IPS DF 6.9 (cell line): ENCODE results near the gene CD8B.

Source experiments
- DNase-seq: peaks from one replicate; pipeline ENCODE4 v3.0.0-alpha.2; 2013; ENCODE audit warnings: low read depth, low spot score
- H3K27ac ChIP-seq: one replicate; pipeline ENCODE4 v1.5.1; 2013; ENCODE audit warnings: low read length, control low read depth
- H3K27me3 ChIP-seq: 2 replicates; pipeline ENCODE4 v1.6.1; 2013; ENCODE audit warnings: mild to moderate bottlenecking, low read length; ENCODE audit not compliant: control insufficient read depth, insufficient read depth
- H3K36me3 ChIP-seq: 2 replicates; pipeline ENCODE4 v1.6.1; 2013; ENCODE audit warnings: low read length; ENCODE audit not compliant: control insufficient read depth, insufficient read depth
- H3K4me1 ChIP-seq: 2 replicates; pipeline ENCODE4 v1.6.1; 2013; ENCODE audit warnings: low read length; ENCODE audit not compliant: control insufficient read depth, insufficient read depth
- H3K4me3 ChIP-seq: 2 replicates; pipeline ENCODE4 v1.5.1; 2013; ENCODE audit warnings: mild to moderate bottlenecking, low read length
- H3K9me3 ChIP-seq: 2 replicates; pipeline ENCODE4 v1.6.1; 2013; ENCODE audit warnings: low read length, inconsistent platforms; ENCODE audit not compliant: control insufficient read depth, insufficient read depth
- whole genome bisulfite sequencing: extraction: QIAGEN DNeasy Blood & Tissue Kit; methylation state at CpG from one replicate; pipeline ENCODE4 v1.1.7; 2013; ENCODE audit warnings: mixed read lengths, missing lambda C conversion rate; ENCODE audit not compliant: insufficient read length, insufficient coverage; 5-methylcytosine and 5-hydroxymethylcytosine counted together

Gene CD8B

DNA sequence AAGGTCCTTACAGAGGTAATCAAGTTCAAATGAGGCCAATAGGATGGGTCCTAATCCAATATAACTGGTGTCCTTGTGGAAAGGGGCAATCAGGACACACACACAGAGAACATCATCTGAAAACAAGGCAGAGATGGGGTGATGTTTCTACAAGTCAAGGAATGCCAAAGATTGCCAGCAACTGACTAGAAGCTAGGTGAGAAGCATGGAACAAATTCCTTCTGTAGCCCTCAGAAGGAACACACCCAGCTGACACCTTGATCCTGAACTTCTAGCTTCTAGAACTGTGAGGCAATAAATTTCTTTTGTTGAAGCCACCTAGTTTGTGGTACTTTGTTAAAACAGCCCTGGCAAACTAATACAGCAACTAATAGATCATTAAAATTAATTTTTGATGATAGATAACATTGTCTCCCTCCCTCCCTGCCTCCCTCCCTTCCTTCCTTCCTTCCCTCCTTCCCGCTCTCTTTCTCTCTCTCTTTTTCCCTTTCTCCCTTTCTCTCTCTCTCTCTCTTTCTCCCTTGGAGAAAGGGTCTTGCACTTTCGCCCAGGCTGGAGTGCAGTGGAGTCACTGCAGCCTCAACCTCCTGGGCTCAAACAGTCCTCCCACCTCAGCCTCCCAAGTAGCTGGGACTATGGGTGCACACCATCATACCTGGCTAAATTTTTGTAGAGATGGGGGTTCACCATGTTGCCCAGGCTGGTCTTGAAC, 60.7 kb downstream of the CD8B start:
- no peaks in the 10 kb centered on the region for H3K36me3 ChIP-seq
- H3K27me3 ChIP-seq: no peaks in the 10 kb centered on the region
- H3K9me3 ChIP-seq: no peaks in the 10 kb centered on the region; the same call in 1 of the 2 replicates
- H3K27ac ChIP-seq: no peak overlapping the region
- no peak for DNase-seq
- no peaks in the 10 kb centered on the region for H3K4me1 ChIP-seq
- WGBS: no CpG with 5 or more reads among the region's 2 CpGs
- no peak overlapping the region for H3K4me3 ChIP-seq

DNA sequence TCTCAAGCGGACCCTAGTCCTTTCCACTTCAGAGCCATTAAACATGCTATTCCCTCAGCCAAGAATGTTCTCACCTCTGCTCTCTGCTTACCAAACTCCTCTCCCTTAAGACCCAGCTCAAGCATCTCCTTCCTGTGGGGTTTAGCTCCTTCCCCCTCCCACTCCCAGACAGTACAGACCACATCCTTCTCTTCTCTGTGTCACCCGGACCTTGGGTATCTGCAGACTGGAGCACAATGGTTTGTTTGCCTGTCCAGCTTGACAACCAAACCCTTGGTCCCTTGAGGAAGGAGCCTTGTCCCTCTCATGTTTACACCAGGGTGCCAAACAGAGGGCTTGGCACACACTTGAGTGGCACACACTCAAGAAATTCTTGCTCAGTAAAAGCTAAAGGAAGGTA, 66.8 kb downstream of the CD8B start:
- no peak overlapping the region for H3K27ac ChIP-seq
- no peak for DNase-seq
- H3K4me3 ChIP-seq: no peak overlapping the region
- no peaks in the 10 kb centered on the region for H3K36me3 ChIP-seq
- H3K27me3 ChIP-seq: peaks cover 18% of the 10 kb centered on the region
- no CpG with 5 or more reads among the region's 2 CpGs for WGBS
- H3K4me1 ChIP-seq: no peaks in the 10 kb centered on the region
- no peaks in the 10 kb centered on the region; the same call in 1 of the 2 replicates for H3K9me3 ChIP-seq

DNA sequence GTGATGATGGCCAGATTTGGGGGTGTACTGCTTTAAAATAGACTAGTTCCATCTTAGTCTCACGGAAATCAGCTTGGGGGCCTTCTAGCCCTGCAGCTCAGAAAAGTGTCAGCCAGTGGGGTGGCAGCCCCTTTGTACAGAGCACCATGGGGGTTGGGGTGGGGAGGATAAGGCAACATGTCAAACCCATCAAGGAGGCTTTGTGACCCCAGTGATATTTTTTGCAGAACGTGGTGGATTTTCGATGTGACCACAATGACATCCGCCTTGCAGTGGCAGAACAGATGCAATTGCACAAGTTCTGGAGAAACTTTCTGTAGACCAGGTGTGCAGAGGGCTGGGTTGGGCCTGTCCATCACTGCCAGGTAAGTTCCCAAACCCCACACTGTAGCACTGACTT, 67.9 kb downstream of the CD8B start:
- no CpG with 5 or more reads among the region's 4 CpGs for WGBS
- DNase-seq: no peak
- no peak overlapping the region for H3K4me3 ChIP-seq
- no peaks in the 10 kb centered on the region for H3K4me1 ChIP-seq
- H3K27ac ChIP-seq: no peak overlapping the region
- H3K9me3 ChIP-seq: no peaks in the 10 kb centered on the region; the same call in 1 of the 2 replicates
- H3K36me3 ChIP-seq: no peaks in the 10 kb centered on the region
- peaks cover 28% of the 10 kb centered on the region for H3K27me3 ChIP-seq

DNA sequence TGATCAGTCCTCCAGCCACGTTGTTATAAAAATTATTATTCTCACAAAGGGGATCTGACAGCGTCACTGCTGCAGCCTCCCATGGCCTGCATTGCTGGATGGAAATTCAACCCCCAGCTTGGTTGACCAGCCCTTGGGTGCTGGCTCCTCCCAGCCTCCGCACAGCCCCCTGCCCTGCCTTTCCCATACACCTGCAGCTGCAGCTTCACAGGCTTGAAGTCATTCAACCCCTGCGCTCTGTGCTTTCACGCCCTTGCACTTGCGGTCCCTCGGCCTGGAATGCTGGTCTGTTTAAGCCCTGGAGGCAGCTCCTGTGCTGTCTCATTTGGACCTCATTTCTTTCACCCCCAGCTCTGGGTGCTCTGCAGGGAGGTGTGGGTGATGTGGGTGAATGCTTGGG, 70.1 kb downstream of the CD8B start:
- H3K9me3 ChIP-seq: no peaks in the 10 kb centered on the region
- no peak overlapping the region for H3K4me3 ChIP-seq
- WGBS: no CpG with 5 or more reads among the region's 7 CpGs
- H3K27me3 ChIP-seq: peaks cover 36% of the 10 kb centered on the region
- no peak overlapping the region for H3K27ac ChIP-seq
- no peaks in the 10 kb centered on the region for H3K4me1 ChIP-seq
- DNase-seq: no peak
- H3K36me3 ChIP-seq: no peaks in the 10 kb centered on the region

DNA sequence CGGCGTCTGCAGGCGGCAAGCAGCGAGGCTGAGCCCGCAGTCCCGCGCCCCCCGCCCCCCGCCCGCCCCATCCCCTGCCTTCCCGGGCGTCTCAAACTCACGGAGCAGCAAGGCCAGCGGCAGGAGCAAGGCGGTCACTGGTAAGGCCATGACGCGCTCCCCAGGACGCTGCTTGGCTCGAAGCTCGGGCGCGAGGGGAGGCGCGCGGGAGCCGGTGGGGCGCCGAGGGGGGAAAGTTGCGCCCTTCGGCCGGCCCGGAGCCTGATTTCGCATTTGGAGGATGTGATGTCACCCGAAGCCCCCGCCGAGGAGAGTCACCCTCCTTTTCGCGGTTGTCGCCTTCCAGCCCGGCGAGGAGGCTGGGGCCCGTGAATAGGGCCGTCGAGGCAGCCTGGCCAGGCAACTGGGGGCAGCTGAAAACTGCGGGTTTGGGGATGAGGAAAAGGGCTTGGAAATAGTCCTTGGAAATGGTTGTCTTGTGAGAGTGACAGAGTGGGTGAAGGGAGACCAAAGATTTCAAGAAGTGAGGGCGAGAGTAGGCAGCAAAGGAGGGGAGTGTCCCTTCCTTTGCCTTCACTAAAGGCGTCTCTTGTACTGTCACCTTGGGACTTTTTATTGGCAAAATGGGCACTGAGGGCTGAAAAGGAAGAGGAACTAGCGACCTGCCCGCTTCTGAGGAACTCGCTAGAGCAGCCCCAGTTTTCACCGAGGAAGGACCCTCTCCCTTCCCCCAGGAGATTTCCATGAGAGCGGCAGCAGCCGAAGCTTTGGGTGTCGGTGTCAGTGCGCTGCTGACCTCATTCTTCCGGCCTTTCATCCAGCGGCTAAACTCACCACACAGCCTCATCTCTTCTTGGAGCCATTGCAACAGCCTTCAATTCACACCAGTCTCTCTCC, 70.8 kb downstream of the CD8B start, which contains the start of gene CD8A:
CD8A (minus strand) TSS at position 238 of the 897 bp plus-strand sequence; CDS start at position 150, 88 bp downstream.
- no peak for DNase-seq
- no CpG with 5 or more reads among the region's 57 CpGs for WGBS
- Histone ChIP-seq H3K4me1 (no peaks in the 10 kb centered on the region), H3K27me3 (peaks cover 36% of the 10 kb centered on the region), H3K36me3 (no peaks in the 10 kb centered on the region), H3K9me3 (no peaks in the 10 kb centered on the region), H3K27ac (no peak within 1 kb of the TSS), H3K4me3 (peak within 1 kb of the TSS; percentile 14; the same call in 1 of the 2 replicates)

DNA sequence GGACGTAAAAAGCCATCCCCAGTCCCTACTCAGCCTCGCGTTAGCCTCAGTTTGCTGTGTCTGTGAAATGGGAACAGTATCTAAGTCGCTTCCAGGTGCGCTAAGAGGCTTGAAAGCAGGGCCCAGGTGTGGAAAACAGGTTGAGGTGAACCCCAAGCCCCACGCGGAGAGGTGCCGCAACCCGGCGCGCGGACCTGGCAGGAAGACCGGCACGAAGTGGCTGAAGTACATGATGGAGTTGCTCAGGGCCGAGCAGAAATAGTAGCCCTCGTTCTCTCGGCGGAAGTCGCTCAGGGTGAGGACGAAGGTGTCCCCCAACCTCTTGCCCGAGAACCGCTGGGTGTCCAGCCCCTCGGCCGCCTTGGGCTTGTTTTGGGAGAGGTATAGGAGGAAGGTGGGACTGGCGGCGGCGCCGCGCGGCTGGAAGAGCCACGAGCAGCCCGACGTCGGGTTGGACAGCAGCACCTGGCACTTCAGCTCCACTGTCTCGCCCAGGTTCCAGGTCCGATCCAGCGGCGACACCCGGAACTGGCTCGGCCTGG, 71.5 kb downstream of the CD8B start:
- no CpG with 5 or more reads among the region's 40 CpGs for WGBS
- Histone ChIP-seq H3K36me3 (no peaks in the 10 kb centered on the region), H3K27ac (no peak overlapping the region), H3K27me3 (peaks cover 36% of the 10 kb centered on the region), H3K9me3 (no peaks in the 10 kb centered on the region), H3K4me1 (no peaks in the 10 kb centered on the region), H3K4me3 (no peak overlapping the region; the same call in 1 of the 2 replicates)
- no peak for DNase-seq

DNA sequence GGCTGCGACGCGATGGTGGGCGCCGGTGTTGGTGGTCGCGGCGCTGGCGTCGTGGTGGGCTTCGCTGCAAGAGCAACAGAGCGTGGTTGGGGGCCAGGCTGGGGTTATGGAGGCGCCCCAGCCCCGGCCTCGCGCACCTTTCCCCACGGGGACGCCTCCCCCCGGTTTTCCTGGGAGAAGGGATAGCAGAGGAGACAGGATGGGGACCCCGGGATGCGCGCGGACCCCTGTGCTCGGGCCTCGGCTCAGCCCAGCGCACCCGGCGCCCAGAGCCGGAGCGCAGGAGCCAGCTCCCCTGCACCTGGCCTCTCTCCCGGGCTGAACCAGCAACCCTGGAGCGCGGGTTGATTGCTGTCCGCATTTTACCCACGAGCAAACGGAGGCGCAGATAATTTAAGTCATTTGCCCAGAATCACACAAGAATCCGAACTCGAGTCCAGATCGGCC, 72.0 kb downstream of the CD8B start:
- WGBS: no CpG with 5 or more reads among the region's 40 CpGs

DNA sequence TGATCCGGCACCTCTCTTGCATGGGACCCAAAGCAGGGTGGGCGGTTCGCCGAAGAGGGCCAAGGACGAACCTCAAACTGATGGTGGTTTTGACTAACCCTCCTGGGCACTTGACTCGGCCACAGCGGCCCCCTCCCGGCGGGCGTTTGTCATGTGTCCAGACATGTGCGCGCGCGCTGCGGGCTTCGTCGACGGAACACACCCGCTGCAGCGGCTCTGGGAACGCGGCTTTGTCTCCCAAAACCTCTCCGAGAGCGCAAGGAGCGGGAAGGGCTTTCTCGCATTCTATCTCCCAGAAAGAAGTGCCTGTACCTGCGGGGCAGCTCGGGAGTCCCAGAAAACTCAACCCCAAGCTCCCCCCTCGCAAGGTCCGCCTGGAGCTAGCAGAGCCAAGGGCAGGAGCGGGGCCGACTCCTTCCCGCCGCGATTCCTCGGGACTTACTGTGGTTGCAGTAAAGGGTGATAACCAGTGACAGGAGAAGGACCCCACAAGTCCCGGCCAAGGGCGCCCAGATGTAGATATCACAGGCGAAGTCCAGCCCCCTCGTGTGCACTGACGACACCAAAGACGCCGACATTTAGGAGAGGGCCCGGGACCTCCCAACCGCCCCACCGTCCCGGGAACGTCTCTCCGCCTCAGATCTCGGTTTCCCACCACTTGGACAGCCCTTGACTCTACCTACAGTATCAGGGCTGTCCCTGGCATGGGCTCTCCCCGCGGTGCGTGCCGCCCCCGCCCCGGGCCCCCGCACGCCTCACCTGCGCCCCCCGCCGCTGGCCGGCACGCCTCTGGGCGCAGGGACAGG, 72.6 kb downstream of the CD8B start:
- DNase-seq: no peak
- Histone ChIP-seq H3K4me3 (peak overlapping the region; percentile 8; the same call in 1 of the 2 replicates), H3K9me3 (no peaks in the 10 kb centered on the region), H3K4me1 (no peaks in the 10 kb centered on the region), H3K27me3 (peaks cover 36% of the 10 kb centered on the region), H3K27ac (no peak overlapping the region), H3K36me3 (no peaks in the 10 kb centered on the region)
- no CpG with 5 or more reads among the region's 64 CpGs for WGBS

More for the DNA sequence above, 72.0 kb downstream of the CD8B start:
- Histone ChIP-seq H3K4me1 (no peaks in the 10 kb centered on the region), H3K27me3 (peaks cover 36% of the 10 kb centered on the region), H3K9me3 (no peaks in the 10 kb centered on the region), H3K36me3 (no peaks in the 10 kb centered on the region), H3K27ac (no peak overlapping the region), H3K4me3 (peak overlapping the region; percentile 8; the same call in 1 of the 2 replicates)
- DNase-seq: no peak

DNA sequence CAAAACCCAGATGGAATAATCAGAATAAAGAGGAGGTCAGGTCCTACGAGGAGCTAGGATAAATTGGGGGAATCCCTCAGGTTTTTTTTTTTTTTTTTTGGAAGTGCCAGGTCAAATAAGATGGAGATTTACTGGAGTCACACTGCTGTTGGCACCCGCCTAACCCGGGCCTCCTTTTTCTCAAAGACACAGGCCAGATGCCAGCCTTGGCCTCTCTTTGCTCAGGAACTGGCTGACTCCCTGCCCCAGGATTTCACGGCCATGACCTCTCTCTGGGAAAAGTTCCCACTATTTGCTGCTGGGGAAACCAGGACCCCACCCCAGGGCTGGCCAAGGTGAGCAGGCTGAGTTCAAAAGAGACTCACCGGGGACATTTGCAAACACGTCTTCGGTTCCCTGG, 73.5 kb downstream of the CD8B start:
- no peak for DNase-seq
- peaks cover 36% of the 10 kb centered on the region for H3K27me3 ChIP-seq

More for the DNA sequence above, 73.5 kb downstream of the CD8B start:
- no peak overlapping the region for H3K27ac ChIP-seq
- H3K4me3 ChIP-seq: no peak overlapping the region
- no peaks in the 10 kb centered on the region for H3K9me3 ChIP-seq
- no peaks in the 10 kb centered on the region for H3K4me1 ChIP-seq
- no peaks in the 10 kb centered on the region for H3K36me3 ChIP-seq
- no CpG with 5 or more reads among the region's 7 CpGs for WGBS
